ENCODE measurements around the gene IL17RE.
A peak's percentile ranks its signal among the peaks of the same experiment; 100 is the strongest.
"Not testable (repeated sequence)": the region's sequence is repeated elsewhere in the genome, so short reads cannot be mapped to it uniquely, and the experiment has no call there.

Gene IL17RE

DNA sequence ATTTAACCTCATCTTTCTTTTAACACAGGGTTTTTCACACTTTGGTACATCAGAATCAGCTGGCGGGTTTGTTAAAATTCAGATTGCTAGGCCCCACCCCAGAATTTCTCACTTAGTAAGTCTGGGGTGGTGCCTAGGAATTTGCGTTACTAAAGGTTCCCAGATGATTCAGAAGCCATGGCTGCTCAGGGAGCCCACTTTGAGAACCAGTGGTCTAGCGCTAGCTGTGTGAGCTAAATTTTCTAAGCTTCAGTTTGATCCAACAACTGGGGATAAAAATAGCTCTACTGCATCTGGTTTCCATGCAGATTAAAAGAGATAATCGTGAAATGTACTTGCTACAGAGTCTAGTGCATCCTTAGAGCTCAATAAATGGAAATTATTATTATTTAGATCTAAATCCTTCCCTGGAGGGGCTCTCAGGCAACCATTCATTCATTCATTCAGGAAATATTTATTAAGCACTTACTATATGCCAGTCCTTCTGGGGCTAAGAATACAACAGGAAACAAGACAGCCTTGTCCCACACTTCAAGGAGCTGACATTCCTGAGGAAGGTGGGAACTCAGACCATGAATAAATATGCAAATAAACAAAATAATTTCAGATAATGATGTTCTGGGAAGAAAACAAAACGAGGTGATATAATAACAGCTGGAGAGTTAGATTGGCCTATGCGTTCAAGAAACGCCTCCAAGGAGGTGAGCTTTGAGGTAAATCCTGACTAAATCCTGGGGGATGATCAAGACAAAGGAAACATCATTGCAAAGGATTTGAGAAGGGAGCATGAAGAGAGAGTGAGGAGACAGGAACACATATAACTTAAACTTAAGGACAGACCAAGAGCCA, 18.7 kb upstream of the IL17RE start:
- no peak for DNase-seq

DNA sequence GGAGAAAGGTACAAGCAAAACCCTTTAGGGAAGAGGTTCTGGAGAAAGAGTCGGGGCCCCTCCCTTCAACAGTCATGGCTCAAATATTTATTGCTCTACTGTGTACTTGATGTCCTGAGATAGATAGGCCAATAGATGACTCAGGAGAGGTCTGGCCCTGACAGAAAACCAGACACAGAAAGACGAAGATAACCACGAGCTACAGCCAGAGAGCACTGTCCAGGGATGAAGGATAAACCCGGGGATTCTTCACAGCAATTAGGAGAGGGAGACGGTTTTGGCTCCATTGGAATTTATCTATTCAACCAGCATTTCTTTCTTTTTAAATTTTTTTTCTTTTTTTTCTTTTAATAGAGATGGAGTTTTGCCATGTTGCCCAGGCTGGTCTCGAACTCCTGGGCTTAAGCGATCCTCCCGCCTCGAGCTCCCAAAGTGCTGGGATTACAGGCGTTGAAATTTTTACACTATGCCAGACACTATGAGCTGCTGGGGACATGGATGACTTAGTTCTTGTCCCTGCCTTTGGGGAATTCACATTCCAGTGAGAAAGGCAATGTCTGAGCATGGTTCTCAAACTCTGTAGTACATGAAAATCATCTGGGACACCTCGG, 18.0 kb upstream of the IL17RE start:
- DNase-seq, result no peak

DNA sequence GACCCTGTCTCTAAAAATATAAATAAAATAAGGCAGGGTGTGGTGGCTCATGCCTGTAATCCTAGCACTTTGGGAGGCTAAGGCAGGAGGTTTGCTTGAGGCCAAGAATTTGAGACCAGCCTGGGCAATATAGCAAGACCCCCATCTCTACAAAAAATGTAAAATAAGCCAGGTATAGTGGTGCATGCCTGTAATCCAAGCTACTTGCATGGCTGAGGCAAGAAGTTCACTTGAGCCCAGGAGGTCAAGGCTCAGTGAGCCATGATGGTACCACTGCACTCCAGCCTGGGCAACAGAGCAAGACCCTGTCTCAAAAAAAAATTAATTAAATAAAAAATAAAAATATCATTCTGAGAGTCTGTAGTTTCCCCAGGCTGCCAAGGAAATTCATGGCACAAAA, 16.3 kb upstream of the IL17RE start:
- no peak for DNase-seq

- no peak for DNase-seq
Measured at GRCh38 chr3:9887480-9887879, 15.2 kb upstream of the IL17RE start.

GRCh38 chr3:9888540-9888939, 14.1 kb upstream of the IL17RE start:
- DNase-seq, result no peak

DNA sequence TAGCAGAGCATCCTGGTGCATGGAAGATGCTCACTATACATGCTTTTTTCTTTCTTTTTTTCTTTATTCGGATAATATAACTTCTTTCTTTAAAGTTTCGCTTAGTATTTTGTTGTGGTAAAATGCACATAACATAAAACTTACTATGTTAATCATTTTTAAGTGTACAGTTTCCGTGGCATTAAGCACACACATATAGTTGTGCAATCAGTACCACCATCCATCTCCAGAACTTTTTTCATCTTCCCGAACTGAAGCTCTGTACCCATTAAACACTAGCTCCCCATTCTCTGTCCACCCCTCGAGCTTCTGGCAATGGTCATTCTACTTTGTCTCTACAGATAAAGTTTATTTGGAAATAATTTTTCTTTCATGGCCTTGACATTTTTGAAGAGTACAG, 13.2 kb upstream of the IL17RE start:
- DNase-seq, result no peak

GRCh38 chr3:9890249-9891071, 12.2 kb upstream of the IL17RE start, which contains the start of gene JAGN1:
Gene JAGN1, plus strand, starts transcription at chr3:9890610. Its CDS starts 113 bp downstream, at chr3:9890723.
- DNase-seq, result peak; percentile 68

DNA sequence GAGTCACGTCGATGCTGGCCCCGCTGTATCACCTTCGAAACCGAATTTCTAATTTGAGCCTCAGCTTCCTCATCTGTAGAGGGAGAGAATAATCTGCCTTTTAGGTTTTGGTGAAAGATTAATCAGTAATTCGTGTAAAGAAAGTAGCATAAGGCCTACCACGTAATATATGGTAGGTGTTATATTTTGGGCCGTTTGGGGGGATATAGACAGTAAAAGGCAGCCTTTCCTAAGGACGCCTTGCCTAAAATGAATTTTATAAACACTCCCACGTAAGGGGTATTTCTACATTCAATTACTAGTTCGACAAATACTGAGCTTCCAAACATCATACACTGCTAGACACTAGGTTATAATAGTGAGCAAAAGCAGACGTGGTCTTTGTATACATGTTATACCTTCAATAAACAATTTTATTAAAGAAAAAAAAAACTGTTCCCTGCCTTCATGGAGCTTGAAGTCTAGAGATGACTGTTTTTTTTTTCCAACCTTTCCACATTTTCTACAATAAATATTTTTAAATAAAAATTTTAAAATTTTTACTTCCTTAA, 11.5 kb upstream of the IL17RE start:
- no peak for DNase-seq

GRCh38 chr3:9893739-9894138, 8.9 kb upstream of the IL17RE start:
- no peak for DNase-seq

DNA sequence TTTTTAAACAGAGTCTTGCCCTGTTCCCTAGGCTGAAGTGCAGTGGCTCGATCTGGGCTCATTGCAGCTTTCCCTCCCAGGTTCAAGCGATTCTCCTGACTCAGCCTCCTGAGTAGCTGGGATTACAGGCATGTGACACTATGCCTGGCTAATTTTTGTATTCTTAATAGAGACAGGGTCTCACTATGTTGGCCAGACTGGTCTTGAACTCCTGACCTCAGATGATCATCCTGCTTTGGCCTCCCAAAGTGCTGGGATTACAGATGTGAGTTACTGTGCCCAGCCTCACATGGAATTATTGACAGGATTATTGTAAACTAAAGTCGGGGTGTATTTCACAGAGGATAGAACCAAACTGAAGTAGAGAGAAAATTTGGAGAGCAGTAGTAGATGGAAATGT, 6.9 kb upstream of the IL17RE start:
- not testable (repeated sequence) for DNase-seq

GRCh38 chr3:9896755-9897407, 5.8 kb upstream of the IL17RE start:
- DNase-seq, result not testable (repeated sequence)

DNA sequence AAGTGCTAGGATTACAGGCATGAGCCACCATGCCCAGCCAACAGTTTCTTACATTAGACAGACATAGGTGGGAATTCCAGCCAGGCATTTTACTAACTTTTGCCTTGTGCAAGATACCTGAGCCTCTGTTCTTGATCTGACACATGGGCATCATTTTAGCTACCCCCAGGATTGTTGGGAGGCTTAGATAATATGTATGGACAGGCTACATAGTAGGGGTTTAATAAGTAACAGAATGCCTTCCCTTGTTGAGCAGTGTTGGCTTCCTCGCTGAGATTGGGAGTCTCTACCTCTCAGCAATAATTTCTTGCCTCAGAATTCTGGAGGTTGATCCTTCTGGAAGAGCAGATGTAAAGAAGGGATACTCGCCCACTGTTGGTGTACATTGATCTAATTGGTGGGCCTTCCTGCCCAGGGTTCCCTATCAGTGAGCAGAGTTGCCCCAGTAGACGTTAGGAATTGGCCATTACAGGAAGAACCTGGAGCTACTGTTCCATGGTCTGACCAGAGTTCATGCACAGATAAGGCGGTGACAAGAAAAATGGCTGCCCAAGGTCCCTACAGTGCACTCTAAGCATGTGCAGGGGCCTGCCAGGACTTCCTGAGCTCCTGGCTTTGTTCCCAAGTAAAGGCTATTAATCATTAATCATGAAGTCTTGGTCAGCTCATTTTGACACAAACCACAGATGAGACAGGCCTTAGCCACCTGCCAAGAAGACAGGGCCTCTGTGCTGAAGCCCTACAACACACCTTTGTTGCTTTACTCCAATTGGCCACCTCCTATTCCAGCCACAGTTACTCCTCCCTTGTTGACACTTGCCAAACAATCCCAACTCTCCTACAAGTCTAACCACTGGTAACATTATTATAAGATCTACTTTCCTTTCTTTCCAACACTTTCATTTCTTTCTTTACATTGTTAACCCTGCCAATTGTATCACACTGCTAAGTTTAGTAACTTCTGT, 5.0 kb upstream of the IL17RE start:
- no peak for DNase-seq

DNA sequence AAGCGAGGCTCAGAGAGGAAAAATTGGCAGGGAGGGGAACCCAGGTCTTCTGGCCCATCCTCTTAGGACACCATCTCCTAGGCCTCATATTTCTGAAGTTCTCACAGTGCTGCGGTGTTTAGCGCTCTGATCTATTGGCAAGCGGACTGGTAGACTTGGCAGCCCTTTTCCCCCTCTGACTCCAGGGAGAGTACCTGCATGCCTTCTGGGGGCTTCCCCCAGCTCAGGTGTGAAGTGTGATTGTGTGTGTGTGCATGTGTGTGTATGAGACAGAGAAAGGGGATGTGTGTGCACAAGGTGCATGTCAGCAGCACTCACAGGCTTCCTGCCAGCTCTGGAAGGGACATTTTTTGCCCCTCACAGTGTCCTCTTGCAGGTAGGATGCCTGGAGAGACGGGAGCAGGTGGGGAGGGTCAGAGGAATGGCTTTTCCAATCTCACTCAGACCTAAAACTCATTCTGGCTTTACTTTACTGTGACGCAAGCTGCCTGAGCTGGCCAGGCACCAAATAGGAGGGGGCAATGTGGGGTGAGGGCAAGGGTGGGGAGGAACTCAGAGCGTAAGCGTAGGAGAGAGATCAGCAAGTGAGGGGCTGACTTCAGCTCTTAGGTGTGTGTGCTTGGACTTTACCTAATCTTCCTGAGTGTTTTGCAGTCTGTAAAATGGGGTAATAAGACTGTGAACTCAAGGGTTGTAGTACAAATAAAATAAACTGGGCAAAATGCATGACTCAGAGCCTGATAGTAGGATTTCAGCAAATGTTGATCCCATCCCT, 4.0 kb upstream of the IL17RE start:
- no peak for DNase-seq

- no peak for DNase-seq
Measured at GRCh38 chr3:9899289-9899791, 3.3 kb upstream of the IL17RE start.

- DNase-seq, result not testable (repeated sequence)
Measured at GRCh38 chr3:9900965-9901415, 1.7 kb upstream of the IL17RE start.

- no peak for DNase-seq
Measured at GRCh38 chr3:9901967-9902366, 681 bp upstream of the IL17RE start.

- no peak for DNase-seq
Measured at GRCh38 chr3:9903238-9903624, 583 bp downstream of the IL17RE start.

DNA sequence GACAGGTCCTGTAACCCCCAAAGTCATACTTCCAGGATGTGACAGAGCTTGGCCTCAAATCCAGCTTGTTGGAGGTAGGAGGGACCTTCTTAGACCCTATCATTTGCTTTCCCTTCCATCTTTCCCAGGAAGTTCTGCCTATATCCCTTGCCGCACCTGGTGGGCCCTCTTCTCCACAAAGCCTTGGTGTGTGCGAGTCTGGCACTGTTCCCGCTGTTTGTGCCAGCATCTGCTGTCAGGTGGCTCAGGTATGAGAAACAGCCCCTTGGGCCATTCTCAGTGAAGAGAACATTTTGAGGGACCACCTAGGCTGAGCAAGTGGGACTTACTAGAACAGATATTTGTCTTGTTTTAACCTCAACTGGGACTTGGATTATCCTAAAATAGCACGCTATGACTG, 1.3 kb downstream of the IL17RE start:
- no peak for DNase-seq

GRCh38 chr3:9906480-9906879, 3.8 kb downstream of the IL17RE start:
- no peak for DNase-seq

DNA sequence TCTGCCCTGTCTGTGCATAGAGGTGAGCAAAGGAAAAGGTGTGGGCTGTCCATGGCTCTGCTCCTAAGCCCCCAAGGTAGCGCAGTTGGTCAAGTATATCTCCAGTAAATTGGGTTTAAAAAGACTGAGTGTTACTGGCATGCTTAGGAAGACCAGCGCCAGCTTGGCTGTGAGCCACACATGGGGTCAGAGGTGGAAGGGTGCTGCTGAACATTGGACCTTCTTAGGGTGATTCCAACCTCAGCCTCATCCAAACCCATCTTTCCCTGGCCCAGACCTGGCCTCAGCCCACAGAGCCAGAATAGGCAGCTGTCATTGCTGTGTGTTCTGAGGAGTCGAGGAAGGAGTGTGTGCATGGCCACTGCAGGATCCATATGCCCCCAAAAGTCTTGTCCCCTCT, 5.6 kb downstream of the IL17RE start:
- DNase-seq, result no peak

All from NCI-H1436 (cell line).